HAP-1 (cell line): ENCODE results near the gene KATNB1.

ENCODE experiments used
- DNase-seq, 2 experiments: peaks; one replicate each; pipeline ENCODE4 v3.0.0-alpha.2; 2016 to 2020; ENCODE audit warnings: low spot score in 2 of 2
- H3K27me3 ChIP-seq: fragments of 250-450 bp; sonication (Bioruptor Pico); 2 replicates; pipeline ENCODE4 v1.5.1; 2020; ENCODE audit warnings: low read depth, mild to moderate bottlenecking, moderate library complexity
- H3K36me3 ChIP-seq: fragments of 250-450 bp; sonication (Bioruptor Pico); replicated peaks from 2 replicates; pipeline ENCODE4 v1.5.1; 2020; ENCODE audit warnings: mild to moderate bottlenecking
- H3K4me1 ChIP-seq: fragments of 250-450 bp; sonication (Bioruptor Pico); 2 replicates; pipeline ENCODE4 v1.5.1; 2020; ENCODE audit warnings: mild to moderate bottlenecking
- H3K4me3 ChIP-seq: fragments of 250-450 bp; sonication (Bioruptor Pico); 2 replicates; pipeline ENCODE4 v1.5.1; 2020; ENCODE audit warnings: mild to moderate bottlenecking, moderate library complexity
- H3K9me3 ChIP-seq: fragments of 250-450 bp; sonication (Bioruptor Pico); 2 replicates; pipeline ENCODE4 v1.5.1; 2020; ENCODE audit warnings: mild to moderate bottlenecking, moderate library complexity
- in situ Hi-C: fragments of 300-500 bp; cut with MboI; formaldehyde crosslinking; loops from 3 replicates; pipeline ENCODE4 v1.14.3; 2020; ENCODE audit warnings: low sequenced_read_pairs, inconsistent platforms, mixed read lengths

KATNB1 gene

DNA sequence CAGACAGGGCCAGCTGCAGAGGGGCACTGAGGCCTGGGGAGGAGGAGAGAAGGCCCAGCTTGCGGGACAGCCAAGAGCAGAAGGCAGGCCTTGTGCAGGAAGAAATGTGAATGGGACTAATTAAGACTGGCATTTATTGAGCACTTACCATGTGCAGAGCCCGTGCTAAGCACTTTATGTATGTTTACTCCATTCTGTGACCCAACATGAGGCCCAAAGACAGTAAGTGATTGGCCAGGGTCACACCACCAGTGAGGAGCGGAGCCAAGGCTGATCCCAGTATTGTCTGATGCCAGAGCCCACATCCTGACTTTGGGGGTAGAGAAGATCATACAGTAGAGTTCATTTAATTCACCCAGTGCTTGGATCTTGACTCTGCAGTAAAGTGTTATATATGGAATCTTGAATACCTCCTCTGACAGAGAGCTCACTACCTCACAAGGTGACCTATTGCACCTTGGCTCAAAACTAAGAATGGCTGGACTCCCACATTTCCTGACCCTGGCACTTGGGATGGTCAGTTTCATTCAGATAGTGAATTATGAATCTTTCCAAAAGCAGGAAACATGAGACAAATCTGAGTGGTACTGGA, 13.6 kb downstream of the KATNB1 start:
- Histone ChIP-seq H3K27me3 (no peaks in the 10 kb centered on the region), H3K36me3 (peaks cover 3% of the 10 kb centered on the region), H3K4me1 (no peaks in the 10 kb centered on the region), H3K4me3 (no peak overlapping the region), H3K9me3 (no peaks in the 10 kb centered on the region)
- DNase-seq, result no peak
- in situ Hi-C loops, result no loop called here

DNA sequence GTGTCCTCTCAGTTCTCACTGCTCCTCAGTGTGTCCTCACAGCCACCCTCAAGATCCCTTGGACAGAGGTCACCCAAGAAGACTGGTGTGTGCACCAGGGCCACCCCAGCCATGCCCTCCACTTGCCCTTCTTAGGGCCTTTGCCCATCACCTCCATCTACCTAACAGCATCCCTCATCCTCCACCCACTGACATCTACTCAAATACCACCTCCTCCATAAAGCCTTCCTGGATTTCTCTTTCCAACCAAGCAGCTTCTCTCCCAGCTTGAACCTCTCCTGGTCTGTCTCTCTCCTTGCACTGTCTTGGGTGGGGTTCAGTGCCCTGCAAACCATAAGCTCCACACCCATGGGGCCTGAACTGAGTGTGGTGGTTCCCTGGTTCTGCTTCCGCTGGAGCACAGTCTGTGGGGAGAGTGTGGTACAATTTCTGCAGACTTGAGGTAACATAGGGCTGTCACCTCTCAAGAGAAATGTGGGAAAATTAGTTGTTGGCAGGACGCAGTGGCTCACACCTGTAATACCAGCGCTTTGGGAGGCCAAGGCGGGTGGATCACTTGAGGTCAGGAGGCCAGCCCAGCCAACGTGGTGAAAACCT, 14.4 kb downstream of the KATNB1 start:
- H3K36me3 ChIP-seq, result peaks cover 3% of the 10 kb centered on the region
- no peak overlapping the region for H3K4me3 ChIP-seq
- no peak for DNase-seq
- H3K9me3 ChIP-seq, result no peaks in the 10 kb centered on the region
- no peaks in the 10 kb centered on the region for H3K27me3 ChIP-seq
- H3K4me1 ChIP-seq, result no peaks in the 10 kb centered on the region
- in situ Hi-C loops, result no loop called here

DNA sequence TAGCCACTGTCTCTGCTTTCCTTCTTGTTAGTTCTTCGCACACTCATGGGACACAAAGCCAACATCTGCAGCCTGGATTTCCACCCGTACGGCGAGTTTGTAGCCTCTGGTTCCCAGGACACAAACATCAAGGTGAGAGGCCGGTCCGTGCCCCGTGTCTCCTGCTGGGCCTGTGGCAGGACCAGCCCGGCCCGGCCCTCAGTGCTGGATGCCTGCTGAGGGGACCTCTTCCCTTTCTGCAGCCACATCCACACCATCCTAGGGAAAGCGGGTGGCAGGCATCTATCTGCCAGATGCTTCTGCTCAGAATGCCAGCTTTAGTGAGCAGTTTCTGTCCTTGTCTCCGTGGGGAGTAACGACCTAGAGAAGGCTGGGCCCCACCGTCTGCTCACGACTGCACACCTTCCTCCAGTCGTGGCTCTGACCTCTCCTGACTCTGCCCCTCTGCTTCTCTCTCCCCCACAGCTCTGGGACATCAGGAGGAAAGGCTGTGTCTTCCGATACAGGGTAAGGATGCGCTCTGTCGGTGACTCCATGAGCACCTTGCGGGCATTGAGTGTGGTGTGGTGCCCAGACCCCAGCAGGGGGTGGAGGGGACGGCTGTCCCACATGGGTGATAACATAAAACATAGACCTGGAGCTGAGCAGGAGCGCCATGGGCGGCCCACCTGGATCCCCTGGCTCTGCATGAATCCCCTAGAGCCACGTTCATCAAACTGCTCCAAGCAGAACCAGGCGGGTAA, 15.4 kb downstream of the KATNB1 start:
- no peak for DNase-seq
- H3K27me3 ChIP-seq, result no peaks in the 10 kb centered on the region
- in situ Hi-C loops, result no loop called here
- H3K4me1 ChIP-seq, result no peaks in the 10 kb centered on the region
- no peak overlapping the region for H3K4me3 ChIP-seq
- H3K9me3 ChIP-seq, result no peaks in the 10 kb centered on the region
- peaks cover 3% of the 10 kb centered on the region for H3K36me3 ChIP-seq

DNA sequence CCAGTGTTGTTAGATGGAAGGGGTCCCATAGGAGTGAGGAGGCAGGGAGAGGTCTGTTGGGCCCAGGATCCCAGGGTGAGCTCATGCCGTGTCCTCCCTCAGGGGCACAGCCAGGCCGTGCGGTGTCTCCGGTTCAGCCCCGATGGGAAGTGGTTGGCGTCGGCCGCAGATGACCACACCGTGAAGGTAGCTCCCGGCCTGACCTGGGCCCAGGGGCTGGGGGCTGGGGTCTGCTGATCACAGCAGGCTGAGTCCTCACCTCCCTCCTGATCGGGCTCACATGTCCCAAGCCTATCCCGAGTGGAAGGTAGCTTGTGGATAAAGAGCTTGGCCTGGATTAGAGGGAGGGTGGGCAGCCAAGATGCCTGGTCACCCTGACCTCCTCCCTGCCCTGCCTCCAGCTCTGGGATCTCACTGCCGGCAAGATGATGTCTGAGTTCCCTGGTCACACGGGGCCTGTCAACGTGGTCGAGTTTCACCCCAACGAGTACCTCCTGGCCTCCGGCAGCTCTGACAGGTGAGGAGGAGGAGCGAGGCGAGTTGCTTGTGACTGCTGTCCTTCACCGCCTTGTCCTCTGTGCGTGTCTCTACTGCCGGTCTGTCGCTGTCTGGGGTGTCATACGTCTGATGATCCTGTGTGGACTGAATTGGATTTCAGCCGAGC, 16.1 kb downstream of the KATNB1 start:
- Histone ChIP-seq H3K27me3 (no peaks in the 10 kb centered on the region), H3K4me1 (no peaks in the 10 kb centered on the region), H3K4me3 (no peak overlapping the region), H3K36me3 (peaks cover 3% of the 10 kb centered on the region), H3K9me3 (no peaks in the 10 kb centered on the region)
- in situ Hi-C loops, result no loop called here
- no peak for DNase-seq

DNA sequence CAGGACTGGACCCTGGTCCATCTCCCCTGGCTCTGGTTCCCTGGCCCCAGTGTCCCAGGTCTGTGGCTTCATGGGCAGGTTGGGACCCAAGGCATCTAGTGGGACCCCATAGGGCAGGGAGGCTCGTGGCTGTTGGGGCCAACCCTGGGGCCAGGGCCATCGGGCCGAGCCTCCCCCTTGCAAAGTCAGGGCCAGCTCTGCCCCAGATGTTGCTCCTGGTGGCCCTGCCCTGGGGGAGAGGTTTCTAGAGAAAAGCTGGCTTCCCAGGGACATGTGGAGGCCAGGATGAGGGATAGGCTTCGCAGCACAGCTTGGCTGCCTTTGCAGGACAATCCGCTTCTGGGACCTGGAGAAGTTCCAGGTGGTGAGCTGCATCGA, 16.6 kb downstream of the KATNB1 start:
- no peak for DNase-seq
- Histone ChIP-seq H3K36me3 (peaks cover 3% of the 10 kb centered on the region), H3K4me3 (no peak overlapping the region), H3K4me1 (no peaks in the 10 kb centered on the region), H3K9me3 (no peaks in the 10 kb centered on the region), H3K27me3 (no peaks in the 10 kb centered on the region)
- in situ Hi-C loops, result no loop called here

DNA sequence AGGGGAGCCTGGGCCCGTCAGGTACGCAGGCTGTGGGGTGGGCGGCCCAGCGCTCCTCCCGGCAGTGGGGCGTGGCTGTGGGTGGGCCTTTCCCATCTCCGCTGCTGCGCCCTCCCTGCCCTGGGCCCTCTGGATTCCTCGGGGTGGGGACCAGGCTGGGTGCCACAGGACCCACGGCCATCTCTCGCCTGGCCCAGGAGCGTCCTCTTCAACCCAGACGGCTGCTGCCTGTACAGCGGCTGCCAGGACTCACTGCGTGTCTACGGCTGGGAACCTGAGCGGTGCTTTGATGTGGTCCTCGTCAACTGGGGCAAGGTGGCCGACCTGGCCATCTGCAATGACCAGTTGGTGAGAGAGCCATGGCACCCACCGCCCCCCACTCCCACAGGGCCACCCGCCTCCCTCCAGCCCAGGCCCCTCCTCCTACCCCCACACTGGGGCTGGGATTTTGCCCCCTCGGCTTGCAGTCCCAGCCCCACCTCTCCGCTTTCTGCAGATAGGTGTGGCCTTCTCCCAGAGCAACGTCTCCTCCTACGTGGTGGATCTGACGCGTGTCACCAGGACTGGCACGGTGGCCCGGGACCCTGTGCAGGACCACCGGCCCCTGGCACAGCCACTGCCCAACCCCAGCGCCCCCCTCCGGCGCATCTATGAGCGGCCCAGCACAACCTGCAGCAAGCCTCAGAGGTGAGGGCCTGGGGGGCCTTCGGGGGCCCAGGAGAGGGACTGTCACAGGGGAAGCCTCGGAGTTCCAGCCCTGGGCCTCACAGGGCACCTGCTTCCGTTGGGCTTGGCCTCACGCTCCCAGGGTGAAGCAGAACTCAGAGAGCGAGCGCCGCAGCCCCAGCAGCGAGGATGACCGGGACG, 17.2 kb downstream of the KATNB1 start:
- Histone ChIP-seq H3K36me3 (peaks cover 9% of the 10 kb centered on the region), H3K4me3 (no peak overlapping the region), H3K27me3 (no peaks in the 10 kb centered on the region), H3K4me1 (no peaks in the 10 kb centered on the region), H3K9me3 (no peaks in the 10 kb centered on the region)
- in situ Hi-C loops, result no loop called here
- DNase-seq, result no peak

DNA sequence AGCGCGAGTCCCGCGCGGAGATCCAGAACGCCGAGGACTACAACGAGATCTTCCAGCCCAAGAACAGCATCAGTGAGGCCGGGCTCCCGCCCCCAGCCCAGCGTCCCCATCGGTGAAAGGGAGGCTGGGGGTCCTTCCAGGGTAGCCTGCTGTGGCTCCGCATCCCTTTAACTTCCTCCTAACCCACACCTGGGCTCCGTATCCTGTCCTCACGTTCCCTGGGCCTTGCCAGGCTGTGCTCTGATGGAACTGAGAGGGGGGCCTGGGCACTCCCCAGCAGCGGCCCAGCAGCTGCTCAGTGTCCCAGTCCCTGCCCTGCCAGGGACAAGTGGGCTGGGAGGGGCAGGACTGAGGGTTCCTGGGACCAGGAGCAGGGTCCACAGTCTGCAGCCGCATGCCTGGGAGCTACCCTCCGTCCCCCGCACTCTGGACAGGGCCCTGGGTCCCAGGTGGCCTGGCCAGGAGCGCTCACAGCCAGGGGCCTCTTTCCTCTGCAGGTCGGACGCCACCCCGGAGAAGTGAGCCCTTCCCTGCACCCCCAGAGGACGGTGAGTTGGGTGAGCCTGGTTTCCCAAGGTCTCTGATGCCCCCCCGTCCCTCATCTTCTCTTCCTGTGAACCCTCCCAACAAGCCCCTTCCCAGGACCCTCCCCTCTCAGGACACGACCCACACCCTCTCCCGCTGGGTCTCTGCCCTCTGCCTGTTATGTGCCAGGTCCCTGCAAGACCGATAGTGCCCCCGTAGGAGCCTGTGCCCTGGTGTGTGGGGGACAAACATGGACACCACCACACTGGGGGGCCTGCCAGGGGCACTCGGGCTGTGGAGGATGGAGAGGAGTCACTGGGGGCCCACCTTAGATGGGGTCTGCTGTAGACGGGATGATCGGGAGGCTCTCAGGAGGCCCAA, 18.1 kb downstream of the KATNB1 start:
- Histone ChIP-seq H3K9me3 (no peaks in the 10 kb centered on the region), H3K4me1 (no peaks in the 10 kb centered on the region), H3K4me3 (no peak overlapping the region), H3K36me3 (peaks cover 11% of the 10 kb centered on the region), H3K27me3 (no peaks in the 10 kb centered on the region)
- DNase-seq, result no peak
- in situ Hi-C loops, result no loop called here

DNA sequence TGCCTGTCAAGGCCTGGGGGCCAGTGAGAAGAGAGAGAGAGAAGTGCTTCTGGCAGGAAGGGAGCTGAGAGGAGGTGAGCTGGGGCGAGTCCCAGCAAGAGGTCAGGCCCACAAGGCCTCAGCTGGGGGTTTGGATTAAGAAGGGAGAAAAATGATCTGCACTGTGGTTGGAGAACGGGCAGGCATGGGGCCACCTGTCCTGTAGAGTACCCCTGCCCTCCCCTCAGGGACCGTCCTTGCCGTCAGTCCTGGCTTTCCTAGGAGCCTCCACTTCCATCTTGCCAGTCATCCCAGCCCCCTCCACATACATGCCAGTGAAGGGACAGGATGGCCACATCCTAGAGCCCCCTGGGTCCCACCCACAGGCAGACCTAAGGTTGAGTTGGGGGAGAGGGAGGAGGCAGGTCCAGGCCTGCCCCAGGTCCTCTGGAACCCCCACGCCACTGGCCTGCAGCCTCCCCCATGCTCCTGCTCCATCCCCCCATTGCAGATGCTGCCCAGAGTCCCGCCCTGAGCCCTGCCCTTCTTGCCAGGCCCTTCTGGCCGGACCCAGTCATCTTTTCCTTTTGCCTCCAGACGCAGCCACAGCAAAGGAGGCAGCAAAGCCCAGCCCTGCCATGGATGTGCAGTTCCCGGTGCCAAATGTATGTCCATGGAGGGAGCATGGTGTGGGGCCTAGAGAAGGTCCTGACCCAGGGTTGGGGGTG, 18.9 kb downstream of the KATNB1 start:
- H3K4me1 ChIP-seq, result no peaks in the 10 kb centered on the region
- in situ Hi-C loops, result no loop called here
- DNase-seq, result no peak

DNA sequence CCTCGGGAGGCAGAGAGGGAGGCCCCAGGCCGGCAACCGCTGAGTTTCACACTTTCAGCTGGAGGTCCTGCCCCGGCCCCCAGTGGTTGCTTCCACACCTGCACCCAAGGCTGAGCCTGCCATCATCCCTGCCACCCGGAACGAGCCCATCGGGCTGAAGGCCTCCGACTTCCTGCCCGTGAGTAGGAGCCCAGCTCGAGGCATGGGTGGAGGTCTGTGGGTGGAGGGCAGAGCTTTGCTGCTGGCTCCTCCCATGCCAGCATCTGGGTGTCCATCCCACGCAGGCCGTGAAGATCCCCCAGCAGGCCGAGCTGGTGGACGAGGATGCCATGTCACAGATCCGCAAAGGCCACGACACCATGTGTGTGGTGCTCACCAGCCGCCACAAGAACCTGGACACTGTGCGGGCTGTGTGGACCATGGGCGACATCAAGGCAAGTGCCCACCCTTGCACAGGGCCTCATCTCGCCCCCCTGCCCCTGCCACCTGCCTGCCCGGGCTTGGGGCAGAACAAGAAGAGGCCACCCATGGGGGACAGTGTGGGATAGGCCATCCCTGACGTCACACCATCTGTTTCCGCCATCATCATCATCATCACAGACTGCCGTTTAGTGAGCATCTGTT, 19.6 kb downstream of the KATNB1 start:
- in situ Hi-C loops, result no loop called here
- H3K4me3 ChIP-seq, result no peak overlapping the region
- no peaks in the 10 kb centered on the region for H3K9me3 ChIP-seq
- H3K27me3 ChIP-seq, result no peaks in the 10 kb centered on the region
- H3K36me3 ChIP-seq, result peaks cover 18% of the 10 kb centered on the region
- DNase-seq, result no peak
- no peaks in the 10 kb centered on the region for H3K4me1 ChIP-seq

More for the DNA sequence above, 18.9 kb downstream of the KATNB1 start:
- Histone ChIP-seq H3K36me3 (peaks cover 18% of the 10 kb centered on the region), H3K27me3 (no peaks in the 10 kb centered on the region), H3K4me3 (no peak overlapping the region), H3K9me3 (no peaks in the 10 kb centered on the region)

DNA sequence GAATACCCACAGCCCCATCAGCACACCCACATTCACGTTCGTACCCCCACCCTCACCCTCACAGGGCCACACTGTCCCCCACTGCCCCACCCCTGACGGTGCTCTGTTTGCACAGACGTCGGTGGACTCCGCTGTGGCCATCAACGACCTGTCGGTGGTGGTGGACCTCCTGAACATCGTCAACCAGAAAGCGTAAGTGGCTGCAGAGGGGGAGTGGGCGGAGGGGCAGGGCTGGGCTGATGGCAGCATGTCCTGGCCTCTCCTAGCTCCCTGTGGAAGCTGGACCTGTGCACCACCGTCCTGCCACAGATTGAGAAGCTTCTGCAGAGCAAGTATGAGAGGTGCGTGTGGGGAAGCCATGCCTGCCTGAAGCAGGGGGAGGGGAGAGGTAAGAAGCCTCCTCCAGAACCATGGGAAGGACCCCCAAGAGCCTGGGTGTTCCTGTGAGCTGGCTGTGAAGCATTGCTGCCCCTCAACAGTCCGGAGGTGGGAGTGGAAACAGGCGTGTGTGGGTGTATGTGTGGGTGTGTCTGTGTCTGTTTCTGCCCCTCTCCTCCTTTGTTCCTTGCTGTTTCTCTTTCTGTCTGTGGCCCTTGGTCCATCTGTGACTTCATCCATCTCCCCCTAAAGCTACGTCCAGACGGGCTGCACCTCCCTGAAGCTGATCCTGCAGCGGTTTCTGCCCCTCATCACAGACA, 20.3 kb downstream of the KATNB1 start:
- peaks cover 18% of the 10 kb centered on the region for H3K36me3 ChIP-seq
- H3K9me3 ChIP-seq, result no peaks in the 10 kb centered on the region
- H3K27me3 ChIP-seq, result no peaks in the 10 kb centered on the region
- DNase-seq, result no peak
- no peaks in the 10 kb centered on the region for H3K4me1 ChIP-seq
- H3K4me3 ChIP-seq, result no peak overlapping the region
- in situ Hi-C loops, result no loop called here

DNA sequence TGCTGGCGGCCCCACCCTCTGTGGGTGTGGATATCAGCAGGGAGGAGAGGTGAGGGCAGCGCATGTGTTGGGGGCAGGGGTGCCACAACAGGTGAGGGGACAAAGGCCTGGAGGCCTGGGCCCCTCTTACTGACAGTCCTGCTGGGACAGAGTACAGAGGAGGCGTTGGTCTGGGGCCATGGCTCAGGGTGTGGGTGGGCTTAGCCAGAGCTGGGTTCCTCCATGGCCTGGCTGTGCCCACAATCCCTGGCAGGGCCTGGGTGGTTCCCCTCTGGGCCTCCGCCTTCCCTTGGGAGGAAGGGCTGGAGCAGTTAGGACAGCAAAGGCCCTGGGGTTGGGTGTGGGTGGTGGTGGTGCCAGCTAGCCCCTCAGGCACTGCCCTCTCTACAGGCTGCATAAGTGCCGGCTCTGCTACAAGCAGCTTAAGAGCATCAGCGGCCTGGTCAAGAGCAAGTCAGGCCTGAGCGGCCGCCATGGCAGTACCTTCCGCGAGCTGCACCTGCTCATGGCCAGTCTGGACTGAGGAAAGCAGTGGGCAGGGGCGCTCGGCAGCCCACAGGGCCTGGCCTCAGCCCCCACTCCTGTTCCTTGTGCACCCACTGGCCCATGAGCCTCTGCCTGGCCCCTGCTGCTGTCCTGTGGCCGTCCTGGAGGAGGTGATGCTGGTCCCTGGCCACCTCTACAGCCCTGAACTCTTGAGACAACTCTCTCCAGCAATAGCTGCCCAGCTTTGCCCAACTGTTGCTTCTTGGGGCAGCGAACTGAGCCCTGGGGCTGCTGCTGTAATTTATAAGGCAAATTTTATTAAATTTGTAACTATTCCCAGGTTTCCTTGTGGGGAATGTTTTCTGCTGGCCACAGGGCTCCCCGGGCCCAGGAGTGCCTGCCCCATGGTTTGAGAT, 21.1 kb downstream of the KATNB1 start:
- in situ Hi-C loops, result no loop called here
- no peaks in the 10 kb centered on the region for H3K27me3 ChIP-seq
- H3K4me1 ChIP-seq, result no peaks in the 10 kb centered on the region
- H3K9me3 ChIP-seq, result no peaks in the 10 kb centered on the region
- H3K4me3 ChIP-seq, result no peak overlapping the region
- DNase-seq, result no peak
- H3K36me3 ChIP-seq, result peaks cover 18% of the 10 kb centered on the region
